Measurements from ENCODE around the gene MAT1A.
"Not testable (repeated sequence)": the region's sequence is repeated elsewhere in the genome, so short reads cannot be mapped to it uniquely, and the experiment has no call there.

The MAT1A gene

GRCh38 chr10:80264081-80265056 lies 25.1 kb downstream of the MAT1A start:
- DNase-seq (ENCODE audit: low read depth), result no peak

- no peak for DNase-seq (ENCODE audit: low read depth)
Observed at GRCh38 chr10:80261316-80262030, 28.0 kb downstream of the MAT1A start.

GRCh38 chr10:80260295-80261243 lies 28.9 kb downstream of the MAT1A start:
- DNase-seq (ENCODE audit: low read depth), result no peak

- DNase-seq (ENCODE audit: low read depth), result no peak
Observed at GRCh38 chr10:80259405-80259871, 30.0 kb downstream of the MAT1A start.

- not testable (repeated sequence) for DNase-seq (ENCODE audit: low read depth)
Observed at GRCh38 chr10:80256798-80257197, 32.7 kb downstream of the MAT1A start.

- not testable (repeated sequence) for DNase-seq (ENCODE audit: low read depth)
Observed at GRCh38 chr10:80254726-80255125, 34.7 kb downstream of the MAT1A start.

GRCh38 chr10:80253963-80254271 lies 35.5 kb downstream of the MAT1A start:
- not testable (repeated sequence) for DNase-seq (ENCODE audit: low read depth)

GRCh38 chr10:80253266-80253962 lies 36.0 kb downstream of the MAT1A start:
- DNase-seq (ENCODE audit: low read depth), result no peak

- DNase-seq (ENCODE audit: low read depth), result no peak
Observed at GRCh38 chr10:80252296-80252887, 37.1 kb downstream of the MAT1A start.

GRCh38 chr10:80251703-80252280 lies 37.7 kb downstream of the MAT1A start:
- DNase-seq (ENCODE audit: low read depth), result not testable (repeated sequence)

- not testable (repeated sequence) for DNase-seq (ENCODE audit: low read depth)
Observed at GRCh38 chr10:80250399-80250798, 39.1 kb downstream of the MAT1A start.

GRCh38 chr10:80249906-80250305 lies 39.6 kb downstream of the MAT1A start:
- DNase-seq (ENCODE audit: low read depth), result not testable (repeated sequence)

- not testable (repeated sequence) for DNase-seq (ENCODE audit: low read depth)
Observed at GRCh38 chr10:80247611-80248010, 41.8 kb downstream of the MAT1A start.

GRCh38 chr10:80244371-80244770 lies 45.1 kb downstream of the MAT1A start:
- not testable (repeated sequence) for DNase-seq (ENCODE audit: low read depth)

- DNase-seq (ENCODE audit: low read depth), result not testable (repeated sequence)
Observed at GRCh38 chr10:80242341-80242740, 47.1 kb downstream of the MAT1A start.

- not testable (repeated sequence) for DNase-seq (ENCODE audit: low read depth)
Observed at GRCh38 chr10:80236457-80236856, 53.0 kb downstream of the MAT1A start.

- not testable (repeated sequence) for DNase-seq (ENCODE audit: low read depth)
Observed at GRCh38 chr10:80234331-80235235, 54.9 kb downstream of the MAT1A start.

GRCh38 chr10:80233871-80234270 lies 55.6 kb downstream of the MAT1A start:
- not testable (repeated sequence) for DNase-seq (ENCODE audit: low read depth)

GRCh38 chr10:80226723-80227122 lies 62.7 kb downstream of the MAT1A start:
- not testable (repeated sequence) for DNase-seq (ENCODE audit: low read depth)
